NCI-H146 treated with DMSO at 0.1 percent for 48 hours (cell line): ENCODE data around the gene DMKN.
"Not testable (repeated sequence)": the region's sequence is repeated elsewhere in the genome, so short reads cannot be mapped to it uniquely, and the experiment has no call there.

Experiments used
- DNase-seq: peaks from one replicate; lab custom pipeline; 2025; ENCODE audit not compliant: unreplicated experiment; lab: John Stamatoyannopoulos, UW

DMKN gene

GRCh38 chr19:35500611-35501010, 12.8 kb downstream of the DMKN start:
- DNase-seq: no peak

- no peak for DNase-seq
Observed at GRCh38 chr19:35498984-35499527, 14.4 kb downstream of the DMKN start.

- DNase-seq: no peak
Observed at GRCh38 chr19:35498220-35498619, 15.2 kb downstream of the DMKN start.

- DNase-seq: no peak
Observed at GRCh38 chr19:35497406-35497805, 16.0 kb downstream of the DMKN start.

- DNase-seq: no peak
Observed at GRCh38 chr19:35495107-35496064, 18.1 kb downstream of the DMKN start.

GRCh38 chr19:35493971-35494370, 19.5 kb downstream of the DMKN start:
- no peak for DNase-seq

- DNase-seq: no peak
Observed at GRCh38 chr19:35491836-35492360, 21.6 kb downstream of the DMKN start.

- no peak for DNase-seq
Observed at GRCh38 chr19:35490364-35490763, 23.1 kb downstream of the DMKN start, which contains the start of gene KRTDAP. KRTDAP (minus strand) TSS chr19:35490464; CDS start chr19:35490442, 22 bp downstream.

GRCh38 chr19:35488677-35489076, 24.8 kb downstream of the DMKN start:
- no peak for DNase-seq

GRCh38 chr19:35487656-35488182, 25.7 kb downstream of the DMKN start:
- no peak for DNase-seq

- DNase-seq: no peak
Observed at GRCh38 chr19:35486268-35486708, 27.2 kb downstream of the DMKN start.

- DNase-seq: no peak
Observed at GRCh38 chr19:35484252-35485036, 29.0 kb downstream of the DMKN start.

GRCh38 chr19:35483089-35483488, 30.4 kb downstream of the DMKN start:
- DNase-seq: no peak

GRCh38 chr19:35478794-35479677, 34.4 kb downstream of the DMKN start:
- no peak for DNase-seq

GRCh38 chr19:35476149-35476548, 37.3 kb downstream of the DMKN start:
- no peak for DNase-seq

GRCh38 chr19:35474594-35474993, 38.9 kb downstream of the DMKN start:
- not testable (repeated sequence) for DNase-seq

- no peak for DNase-seq
Observed at GRCh38 chr19:35474104-35474503, 39.3 kb downstream of the DMKN start.

- DNase-seq: no peak
Observed at GRCh38 chr19:35471946-35472345, 41.5 kb downstream of the DMKN start.

GRCh38 chr19:35471075-35471474, 42.4 kb downstream of the DMKN start:
- DNase-seq: not testable (repeated sequence)

- no peak for DNase-seq
Observed at GRCh38 chr19:35470128-35470527, 43.3 kb downstream of the DMKN start.
